ENCODE data around the gene ADAP1.
A peak's percentile ranks its signal among the peaks of the same experiment; 100 is the strongest.
"Not testable (repeated sequence)": the region's sequence is repeated elsewhere in the genome, so short reads cannot be mapped to it uniquely, and the experiment has no call there.

Gene ADAP1

GRCh38 chr7:909358-910329 lies 44.8 kb downstream of the ADAP1 start:
- Histone ChIP-seq H3K27me3 (replicated peaks) (peaks cover 4% of the 10 kb centered on the region), H3K4me3 (ENCODE audit: low read depth, low read length) (no peak overlapping the region), H3K27ac (no peak overlapping the region), H3K36me3 (replicated peaks) (no peaks in the 10 kb centered on the region)
- no peak for TF ChIP-seq CTCF (IDR thresholded peaks at IDR 0.05; ENCODE audit: low read depth, low read length, missing control alignments)
- in situ Hi-C loops (cut with HindIII; ENCODE audit: low pct_ligation_motif_present, low sequenced_read_pairs): no loop called here
- no peak for DNase-seq

GRCh38 chr7:908591-909357 lies 45.7 kb downstream of the ADAP1 start:
- in situ Hi-C loops (cut with HindIII; ENCODE audit: low pct_ligation_motif_present, low sequenced_read_pairs); DNase-seq; H3K36me3 ChIP-seq (replicated peaks); H3K27me3 ChIP-seq (replicated peaks); H3K27ac ChIP-seq: not testable (repeated sequence)
- peak overlapping the region; percentile 12 for H3K4me3 ChIP-seq (ENCODE audit: low read depth, low read length)
- TF ChIP-seq CTCF (IDR thresholded peaks at IDR 0.05; ENCODE audit: low read depth, low read length, missing control alignments): peak; percentile 74

- Histone ChIP-seq H3K27me3 (replicated peaks) (peaks cover 8% of the 10 kb centered on the region), H3K27ac (no peak overlapping the region), H3K4me3 (ENCODE audit: low read depth, low read length) (no peak overlapping the region), H3K36me3 (replicated peaks) (no peaks in the 10 kb centered on the region)
- no peak for DNase-seq
- in situ Hi-C loops (cut with HindIII; ENCODE audit: low pct_ligation_motif_present, low sequenced_read_pairs): no loop called here
- no peak for TF ChIP-seq CTCF (IDR thresholded peaks at IDR 0.05; ENCODE audit: low read depth, low read length, missing control alignments)
Measured at GRCh38 chr7:908159-908581, 46.3 kb downstream of the ADAP1 start.

DNA sequence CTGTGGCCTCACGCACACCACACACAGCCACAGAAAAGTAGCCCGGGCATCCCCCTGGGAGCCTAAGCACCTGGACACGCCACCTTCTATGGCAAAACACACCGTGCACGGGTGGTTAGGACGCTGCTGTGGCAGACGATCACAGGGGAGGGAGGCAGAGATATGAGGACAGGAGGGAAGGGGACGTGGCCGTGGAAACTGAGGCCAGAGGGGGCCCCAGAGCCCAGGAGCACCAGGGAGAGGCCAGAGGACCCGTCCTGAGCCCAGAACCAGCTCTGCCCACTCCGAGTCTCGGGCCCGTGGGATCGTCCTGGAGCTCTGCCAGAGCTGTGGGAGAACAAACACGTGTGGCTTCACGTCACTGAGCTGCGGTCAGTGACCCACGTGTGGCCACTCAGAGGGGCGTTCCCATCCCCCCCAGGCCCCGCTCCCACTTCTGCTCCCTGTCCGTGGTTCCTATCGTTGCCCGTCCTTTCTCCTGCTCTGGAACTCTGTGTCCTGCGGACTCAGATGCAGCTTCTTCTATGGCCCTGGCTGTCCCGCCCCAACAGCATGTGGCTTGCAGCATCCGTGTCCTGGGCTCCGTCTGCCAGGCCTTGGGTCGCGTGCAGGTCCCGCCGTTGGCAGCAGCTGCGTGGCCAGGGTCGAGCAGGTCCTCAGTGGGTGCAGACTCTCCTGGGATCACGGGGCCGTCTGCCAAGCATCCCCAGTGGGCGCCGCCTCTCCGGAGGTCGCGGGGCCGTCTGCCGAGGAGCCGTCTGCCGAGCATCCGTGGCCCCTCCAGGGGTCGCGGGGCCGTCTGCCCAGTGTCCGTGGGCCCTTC lies 47.1 kb downstream of the ADAP1 start:
- H3K27ac ChIP-seq: no peak overlapping the region
- DNase-seq: no peak
- in situ Hi-C loops (cut with HindIII; ENCODE audit: low pct_ligation_motif_present, low sequenced_read_pairs): no loop called here
- no peaks in the 10 kb centered on the region for H3K36me3 ChIP-seq (replicated peaks)
- no peak overlapping the region for H3K4me3 ChIP-seq (ENCODE audit: low read depth, low read length)
- peaks cover 8% of the 10 kb centered on the region for H3K27me3 ChIP-seq (replicated peaks)
- no peak for TF ChIP-seq CTCF (IDR thresholded peaks at IDR 0.05; ENCODE audit: low read depth, low read length, missing control alignments)

- no peak for TF ChIP-seq CTCF (IDR thresholded peaks at IDR 0.05; ENCODE audit: low read depth, low read length, missing control alignments)
- H3K4me3 ChIP-seq (ENCODE audit: low read depth, low read length): no peak overlapping the region
- no peaks in the 10 kb centered on the region for H3K36me3 ChIP-seq (replicated peaks)
- peaks cover 8% of the 10 kb centered on the region for H3K27me3 ChIP-seq (replicated peaks)
- no peak for DNase-seq
- H3K27ac ChIP-seq: no peak overlapping the region
- in situ Hi-C loops (cut with HindIII; ENCODE audit: low pct_ligation_motif_present, low sequenced_read_pairs): no loop called here
Measured at GRCh38 chr7:906776-907157, 47.7 kb downstream of the ADAP1 start.
